SK-MEL-5 (cell line): ENCODE results near the gene LDLR. TPM values are rescaled to one million over a fixed set of nuclear protein-coding genes. Genes with fewer than 3 reads are reported as not detected.
"Not testable (repeated sequence)": the region's sequence is repeated elsewhere in the genome, so short reads cannot be mapped to it uniquely, and the experiment has no call there.

Experiments used
- DNase-seq: peaks from one replicate; pipeline ENCODE4 v3.0.0-alpha.2; 2016; ENCODE audit warnings: low read depth, low spot score
- in situ Hi-C: cut with HindIII; loops from 2 replicates; pipeline ENCODE4 v1.10.0; 2016; ENCODE audit warnings: low sequenced_read_pairs, high pct_unique_total_duplicates, low pct_unique_long_range_greater_than_20kb
- total RNA-seq: library from RNA; depleted of rRNA; stranded (reverse); fragments of >200 nt; shearing (Covaris generic); gene quantifications from 2 replicates; pipeline ENCODE4 v1.2.3, GENCODE V29; 2014; rRNA removed

LDLR gene
- total RNA-seq, 1 experiment from 2014 or later: 51.2 TPM

- in situ Hi-C loops: no loop called here
- DNase-seq: no peak
Observed at GRCh38 chr19:11176466-11177193, 87.4 kb downstream of the LDLR start.

- in situ Hi-C loops: no loop called here
- DNase-seq: no peak
Observed at GRCh38 chr19:11177592-11177991, 88.3 kb downstream of the LDLR start.

GRCh38 chr19:11179145-11179465 lies 89.8 kb downstream of the LDLR start:
- DNase-seq, in situ Hi-C loops: not testable (repeated sequence)

DNA sequence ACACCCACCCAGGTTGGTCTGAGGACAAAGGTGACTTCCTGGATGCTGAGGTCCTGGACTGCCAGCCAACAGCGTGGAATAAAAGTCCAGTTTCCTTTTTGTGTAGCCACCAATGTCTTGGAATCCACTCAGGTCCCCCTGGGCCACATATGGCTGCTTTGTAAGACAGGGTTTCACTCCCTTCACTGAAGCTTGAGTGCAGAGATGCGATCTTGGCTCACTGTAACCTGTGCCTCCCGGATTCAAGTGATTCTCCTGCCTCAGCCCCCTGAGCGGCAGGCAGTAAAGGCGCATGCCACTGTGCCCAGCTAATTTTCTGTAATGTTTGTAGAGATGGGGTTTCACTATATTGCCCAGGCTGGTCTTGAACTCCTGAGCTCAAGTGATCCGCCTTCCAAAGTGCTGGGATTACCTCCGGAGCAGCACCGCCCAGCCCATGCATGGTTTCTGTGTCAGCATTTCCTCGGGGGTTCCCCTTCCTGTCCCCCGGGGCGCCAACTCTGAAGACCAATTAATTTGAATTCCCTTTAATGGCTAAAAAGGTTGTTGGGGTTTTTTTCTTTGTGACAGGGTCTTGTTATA lies 90.5 kb downstream of the LDLR start:
- no peak for DNase-seq
- in situ Hi-C loops: no loop called here

- no peak for DNase-seq
- in situ Hi-C loops: no loop called here
Observed at GRCh38 chr19:11180346-11180745, 91.1 kb downstream of the LDLR start.

DNA sequence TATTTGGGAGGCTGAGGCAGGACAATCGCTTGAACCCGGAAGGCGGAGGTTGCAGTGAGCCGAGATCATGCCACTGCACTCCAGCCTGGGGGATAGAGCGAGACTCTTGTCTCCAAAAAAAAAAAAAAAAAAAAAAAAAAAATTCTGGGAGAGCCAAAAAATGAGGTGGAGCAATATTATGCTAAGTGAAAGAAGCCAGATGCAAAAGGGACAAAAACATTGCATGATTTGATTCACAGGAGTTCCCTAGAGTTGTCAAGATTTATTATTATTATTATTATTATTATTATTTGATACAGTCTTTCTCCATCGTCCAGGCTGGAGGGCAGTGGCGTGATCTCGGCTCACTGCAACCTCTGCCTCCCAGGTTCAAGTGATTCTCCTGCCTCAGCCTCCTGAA lies 91.7 kb downstream of the LDLR start:
- DNase-seq, in situ Hi-C loops: not testable (repeated sequence)

GRCh38 chr19:11181488-11181887 lies 92.2 kb downstream of the LDLR start:
- DNase-seq: no peak
- in situ Hi-C loops: no loop called here

Other genes with a start within 250 kb of the LDLR start
- 0.71 and 0.98 TPM in 2 replicates for gene C19orf38, start 241.0 kb upstream of the LDLR start, total RNA-seq
- 18.4 and 18.6 TPM in 2 replicates for gene CARM1, start 217.9 kb upstream of the LDLR start, total RNA-seq
- 42.8 and 45.3 TPM in 2 replicates for gene YIPF2, start 160.8 kb upstream of the LDLR start, total RNA-seq
- 19.3 and 23.0 TPM in 2 replicates for gene TIMM29, start 160.7 kb upstream of the LDLR start, total RNA-seq
- gene SMARCA4, start 128.4 kb upstream of the LDLR start, total RNA-seq: 5.8 and 7.2 TPM in 2 replicates
- gene SPC24, start 66.3 kb downstream of the LDLR start, total RNA-seq: 18.7 and 23.4 TPM in 2 replicates
- 10.7 and 10.9 TPM in 2 replicates for gene KANK2, start 108.1 kb downstream of the LDLR start, total RNA-seq
- not detected in 2 replicates for gene ANGPTL8, start 150.2 kb downstream of the LDLR start, total RNA-seq
- 3.5 and 3.9 TPM in 2 replicates for gene DOCK6, start 173.1 kb downstream of the LDLR start, total RNA-seq
- not detected in 2 replicates for gene TSPAN16, start 206.7 kb downstream of the LDLR start, total RNA-seq